ENCODE data around the gene TXNDC15.

The TXNDC15 gene

GRCh38 chr5:134949316-134949715, 75.1 kb downstream of the TXNDC15 start:
- Histone ChIP-seq H3K36me3 (ENCODE audit: control insufficient read depth, insufficient read depth, low read length) (no peaks in the 10 kb centered on the region), H3K4me3 (replicated peaks; ENCODE audit: low read depth, low read length) (no peak overlapping the region), H3K27me3 (replicated peaks; ENCODE audit: control insufficient read depth, insufficient read depth, low read length) (no peaks in the 10 kb centered on the region)
- no peak for TF ChIP-seq CTCF (IDR thresholded peaks at IDR 0.05; ENCODE audit: insufficient read depth, low read length, poor library complexity, severe bottlenecking)
- no peak for DNase-seq (ENCODE audit: extremely low read depth, insufficient read length)

Data from GM06990 (cell line).